Smooth muscle cell (in vitro differentiated cells): ENCODE results near the gene ZNF423. TPM values are rescaled to one million over a fixed set of nuclear protein-coding genes. Genes with fewer than 3 reads are reported as not detected.

Source experiments
- DNase-seq: peaks from one replicate; lab custom pipeline; 2025; ENCODE audit not compliant: unreplicated experiment; lab: John Stamatoyannopoulos, UW
- H2AFZ ChIP-seq: fragments of 200-600 bp; sonication (generic); 2 replicates; pipeline ENCODE4 v1.6.0; 2016; ENCODE audit warnings: antibody characterized with exemption, low read depth, mild to moderate bottlenecking
- H3F3A ChIP-seq: fragments of 200-600 bp; sonication (generic); 2 replicates; pipeline ENCODE4 v1.6.0; 2017; ENCODE audit warnings: antibody characterized with exemption, low read depth
- H3K27ac ChIP-seq: fragments of 200-600 bp; sonication (generic); 2 replicates; pipeline ENCODE4 v1.5.1; 2016; ENCODE audit warnings: low read depth, mild to moderate bottlenecking
- H3K27me3 ChIP-seq: fragments of 200-600 bp; sonication (generic); 2 replicates; pipeline ENCODE4 v1.6.1; 2016; ENCODE audit warnings: low read depth, mild to moderate bottlenecking
- H3K36me3 ChIP-seq: fragments of 200-600 bp; sonication (generic); 2 replicates; pipeline ENCODE4 v1.5.1; 2016; ENCODE audit warnings: low read depth
- H3K4me1 ChIP-seq: fragments of 200-600 bp; sonication (generic); 2 replicates; pipeline ENCODE4 v1.5.1; 2016; ENCODE audit warnings: low read depth
- H3K4me2 ChIP-seq: fragments of 200-600 bp; sonication (generic); 2 replicates; pipeline ENCODE4 v1.6.0; 2016; ENCODE audit warnings: mild to moderate bottlenecking
- H3K4me3 ChIP-seq: fragments of 200-600 bp; sonication (generic); 2 replicates; pipeline ENCODE4 v1.5.1; 2016; ENCODE audit warnings: mild to moderate bottlenecking
- H3K79me2 ChIP-seq: fragments of 200-600 bp; sonication (generic); 2 replicates; pipeline ENCODE4 v1.6.0; 2016; ENCODE audit warnings: low read depth, mild to moderate bottlenecking
- H3K9ac ChIP-seq: fragments of 200-600 bp; sonication (generic); 2 replicates; pipeline ENCODE4 v1.6.0; 2016; ENCODE audit warnings: low read depth
- H3K9me3 ChIP-seq: fragments of 200-600 bp; sonication (generic); replicated peaks from 2 replicates; pipeline ENCODE4 v1.5.1; 2016; ENCODE audit warnings: low read depth
- H4K20me1 ChIP-seq: fragments of 200-600 bp; sonication (generic); 2 replicates; pipeline ENCODE4 v1.6.0; 2016; ENCODE audit warnings: low read depth
- CTCF ChIP-seq: fragments of 200-600 bp; sonication (generic); IDR thresholded peaks from 2 replicates; pipeline ENCODE4 v1.5.1; 2017; ENCODE audit warnings: borderline replicate concordance, mild to moderate bottlenecking, antibody characterized with exemption; ENCODE audit not compliant: insufficient read depth, poor library complexity, severe bottlenecking
- WGBS: methylation state at CpG from one replicate; pipeline ENCODE4 v1.1.7; 2016; ENCODE audit warnings: low lambda C conversion rate; 5-methylcytosine and 5-hydroxymethylcytosine counted together
- polyA plus RNA-seq: library from polyadenylated mRNA; unstranded; fragments of >200 nt; fragmentation: Nextera tagmentation; extraction: Ambion mirVana; gene quantifications from 2 replicates; pipeline ENCODE4 v1.2.1, GENCODE V29; 2016
- total RNA-seq: library from RNA; depleted of rRNA; stranded (reverse); fragments of >200 nt; gene quantifications from 2 replicates; pipeline ENCODE4 v1.2.3, GENCODE V29; 2014

ZNF423 gene
- total and polyA plus RNA-seq, 2 experiments from 2014 or later = 6.9 to 7.0 TPM

DNA sequence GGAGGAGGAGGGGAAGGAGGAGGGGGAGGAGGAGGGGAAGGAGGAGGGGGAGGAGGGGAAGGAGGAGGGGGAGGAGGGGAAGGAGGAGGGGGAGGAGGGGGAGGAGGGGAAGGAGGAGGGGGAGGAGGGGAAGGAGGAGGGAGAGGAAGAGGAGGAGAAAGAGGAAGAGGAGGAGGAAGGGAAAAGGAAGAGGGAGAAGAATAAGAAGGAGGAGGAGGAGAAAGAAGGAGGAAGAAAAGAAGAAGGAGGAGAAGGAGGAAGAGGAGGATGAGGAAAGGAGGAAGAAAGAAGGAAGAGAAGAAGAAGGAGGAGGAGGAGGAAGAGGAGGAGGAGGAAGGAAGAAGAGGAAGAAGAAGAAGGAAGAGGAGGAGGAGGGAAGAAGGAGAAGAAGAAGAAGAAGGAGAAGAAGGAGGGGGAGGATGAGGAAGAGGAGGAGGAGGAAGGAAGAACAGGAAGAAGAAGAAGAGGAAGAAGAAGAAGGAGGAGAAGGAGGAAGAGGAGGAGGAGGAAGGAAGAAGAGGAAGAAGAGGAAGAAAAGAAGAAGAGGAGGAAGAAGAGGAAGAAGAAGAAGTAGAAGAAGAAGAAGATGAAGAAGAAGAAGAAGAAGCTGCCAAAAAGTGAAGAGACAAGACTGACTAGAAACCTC, 378.5 kb downstream of the ZNF423 start:
- H3K4me1 ChIP-seq = no peaks in the 10 kb centered on the region
- H3K4me2 ChIP-seq = no peak overlapping the region
- H3K9me3 ChIP-seq = no peaks in the 10 kb centered on the region
- peaks cover 18% of the 10 kb centered on the region for H3K27me3 ChIP-seq
- no peaks in the 10 kb centered on the region for H4K20me1 ChIP-seq
- H3K4me3 ChIP-seq = no peak overlapping the region
- no peak for DNase-seq
- no peaks in the 10 kb centered on the region for H3K79me2 ChIP-seq
- H3K9ac ChIP-seq = no peak overlapping the region
- H3K36me3 ChIP-seq = no peaks in the 10 kb centered on the region
- no peak overlapping the region for H2AFZ ChIP-seq
- H3F3A ChIP-seq = no peaks in the 10 kb centered on the region
- H3K27ac ChIP-seq = no peak overlapping the region
- TF ChIP-seq CTCF = no peak

- H3K4me3 ChIP-seq = no peak overlapping the region
- H3K79me2 ChIP-seq = no peaks in the 10 kb centered on the region
- H3K27me3 ChIP-seq = peaks cover 8% of the 10 kb centered on the region
- no peak overlapping the region for H3K9ac ChIP-seq
- 85% methylated on average over 11 of the region's 11 CpGs for whole genome bisulfite sequencing
- no peak for TF ChIP-seq CTCF
- no peak overlapping the region for H2AFZ ChIP-seq
- no peak for DNase-seq
- no peaks in the 10 kb centered on the region for H3K9me3 ChIP-seq
- H3K4me1 ChIP-seq = no peaks in the 10 kb centered on the region
- H3K4me2 ChIP-seq = no peak overlapping the region
- H3K36me3 ChIP-seq = no peaks in the 10 kb centered on the region
- no peaks in the 10 kb centered on the region for H3F3A ChIP-seq
- no peaks in the 10 kb centered on the region for H4K20me1 ChIP-seq
- H3K27ac ChIP-seq = no peak overlapping the region
Measured at GRCh38 chr16:49474741-49475140, 381.2 kb downstream of the ZNF423 start.

GRCh38 chr16:49473773-49474172, 382.1 kb downstream of the ZNF423 start:
- H3K4me2 ChIP-seq = no peak overlapping the region
- no peak for TF ChIP-seq CTCF
- no peak overlapping the region for H2AFZ ChIP-seq
- peaks cover 7% of the 10 kb centered on the region for H3K27me3 ChIP-seq
- H3K9me3 ChIP-seq = no peaks in the 10 kb centered on the region
- no peak overlapping the region for H3K27ac ChIP-seq
- no peak overlapping the region for H3K9ac ChIP-seq
- no peaks in the 10 kb centered on the region for H3K79me2 ChIP-seq
- H3K36me3 ChIP-seq = no peaks in the 10 kb centered on the region
- no peaks in the 10 kb centered on the region for H3K4me1 ChIP-seq
- no peak overlapping the region for H3K4me3 ChIP-seq
- no peak for DNase-seq
- H4K20me1 ChIP-seq = no peaks in the 10 kb centered on the region
- 84% methylated on average over 5 of the region's 5 CpGs for WGBS
- H3F3A ChIP-seq = no peaks in the 10 kb centered on the region

- no peak for DNase-seq
- no peaks in the 10 kb centered on the region for H4K20me1 ChIP-seq
- H3K4me3 ChIP-seq = no peak overlapping the region
- TF ChIP-seq CTCF = no peak
- H2AFZ ChIP-seq = no peak overlapping the region
- WGBS = 87% methylated on average over 5 of the region's 5 CpGs
- no peak overlapping the region for H3K9ac ChIP-seq
- H3K4me2 ChIP-seq = no peak overlapping the region
- no peaks in the 10 kb centered on the region for H3F3A ChIP-seq
- no peaks in the 10 kb centered on the region for H3K9me3 ChIP-seq
- no peaks in the 10 kb centered on the region for H3K4me1 ChIP-seq
- no peaks in the 10 kb centered on the region for H3K36me3 ChIP-seq
- peaks cover under 1% of the 10 kb centered on the region for H3K27me3 ChIP-seq
- H3K79me2 ChIP-seq = no peaks in the 10 kb centered on the region
- H3K27ac ChIP-seq = no peak overlapping the region
Measured at GRCh38 chr16:49473131-49473530, 382.8 kb downstream of the ZNF423 start.
